ENCODE results near the gene IVD. TPM values are rescaled to one million over a fixed set of nuclear protein-coding genes. Genes with fewer than 3 reads are reported as not detected.

IVD gene
- total RNA-seq, 3 donors from 2014 or later, result 65.8 to 88.3 (median 74.8) TPM

DNA sequence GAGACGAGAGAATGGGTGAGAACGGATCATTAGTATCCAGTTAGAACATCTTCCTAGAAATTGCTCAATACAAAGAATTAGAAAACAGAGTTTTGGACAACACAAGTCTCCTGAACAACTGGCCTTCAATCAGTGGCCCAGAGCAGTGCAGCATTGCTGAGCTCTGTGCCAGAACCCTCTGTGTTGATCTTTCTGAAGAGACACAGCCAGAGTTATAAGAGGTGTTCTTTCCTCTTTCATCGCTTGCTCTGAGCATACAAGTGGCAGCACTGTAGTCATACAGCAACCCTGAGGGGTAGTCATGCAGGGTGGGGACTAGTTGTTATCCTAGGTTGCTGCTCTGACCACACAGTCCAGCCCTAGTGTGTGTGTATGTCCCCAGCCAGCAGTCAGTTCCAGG lies 19.1 kb upstream of the IVD start:
- Histone ChIP-seq H3K4me3 (no peak overlapping the region), H3K36me3 (ENCODE audit: low read depth) (no peaks in the 10 kb centered on the region), H3K9me3 (no peaks in the 10 kb centered on the region), H3K4me1 (ENCODE audit: low read depth) (peaks cover 8% of the 10 kb centered on the region)
- DNase-seq (no peak), ATAC-seq (no peak)
- intact Hi-C loops (cut with DNase I, micrococcal nuclease), result no loop called here
- TF ChIP-seq, protein P1, sequence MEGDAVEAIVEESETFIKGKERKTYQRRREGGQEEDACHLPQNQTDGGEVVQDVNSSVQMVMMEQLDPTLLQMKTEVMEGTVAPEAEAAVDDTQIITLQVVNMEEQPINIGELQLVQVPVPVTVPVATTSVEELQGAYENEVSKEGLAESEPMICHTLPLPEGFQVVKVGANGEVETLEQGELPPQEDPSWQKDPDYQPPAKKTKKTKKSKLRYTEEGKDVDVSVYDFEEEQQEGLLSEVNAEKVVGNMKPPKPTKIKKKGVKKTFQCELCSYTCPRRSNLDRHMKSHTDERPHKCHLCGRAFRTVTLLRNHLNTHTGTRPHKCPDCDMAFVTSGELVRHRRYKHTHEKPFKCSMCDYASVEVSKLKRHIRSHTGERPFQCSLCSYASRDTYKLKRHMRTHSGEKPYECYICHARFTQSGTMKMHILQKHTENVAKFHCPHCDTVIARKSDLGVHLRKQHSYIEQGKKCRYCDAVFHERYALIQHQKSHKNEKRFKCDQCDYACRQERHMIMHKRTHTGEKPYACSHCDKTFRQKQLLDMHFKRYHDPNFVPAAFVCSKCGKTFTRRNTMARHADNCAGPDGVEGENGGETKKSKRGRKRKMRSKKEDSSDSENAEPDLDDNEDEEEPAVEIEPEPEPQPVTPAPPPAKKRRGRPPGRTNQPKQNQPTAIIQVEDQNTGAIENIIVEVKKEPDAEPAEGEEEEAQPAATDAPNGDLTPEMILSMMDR (IDR thresholded peaks at IDR 0.05), result no peak

GRCh38 chr15:40388941-40389823 lies 16.4 kb upstream of the IVD start:
- Histone ChIP-seq H3K4me3 (no peak overlapping the region), H3K4me1 (ENCODE audit: low read depth) (no peaks in the 10 kb centered on the region), H3K36me3 (ENCODE audit: low read depth) (no peaks in the 10 kb centered on the region), H3K9me3 (no peaks in the 10 kb centered on the region)
- TF ChIP-seq, protein P1 (IDR thresholded peaks at IDR 0.05), result no peak
- ATAC-seq (peak; percentile 25), DNase-seq (no peak)
- intact Hi-C loops (cut with DNase I, micrococcal nuclease), result no loop called here

GRCh38 chr15:40389824-40390595 lies 15.6 kb upstream of the IVD start:
- Histone ChIP-seq H3K4me3 (no peak overlapping the region), H3K4me1 (ENCODE audit: low read depth) (no peaks in the 10 kb centered on the region), H3K36me3 (ENCODE audit: low read depth) (no peaks in the 10 kb centered on the region), H3K9me3 (no peaks in the 10 kb centered on the region)
- ATAC-seq (no peak), DNase-seq (no peak)
- TF ChIP-seq, protein P1 (IDR thresholded peaks at IDR 0.05), result no peak
- intact Hi-C loops (cut with DNase I, micrococcal nuclease), result no loop called here

DNA sequence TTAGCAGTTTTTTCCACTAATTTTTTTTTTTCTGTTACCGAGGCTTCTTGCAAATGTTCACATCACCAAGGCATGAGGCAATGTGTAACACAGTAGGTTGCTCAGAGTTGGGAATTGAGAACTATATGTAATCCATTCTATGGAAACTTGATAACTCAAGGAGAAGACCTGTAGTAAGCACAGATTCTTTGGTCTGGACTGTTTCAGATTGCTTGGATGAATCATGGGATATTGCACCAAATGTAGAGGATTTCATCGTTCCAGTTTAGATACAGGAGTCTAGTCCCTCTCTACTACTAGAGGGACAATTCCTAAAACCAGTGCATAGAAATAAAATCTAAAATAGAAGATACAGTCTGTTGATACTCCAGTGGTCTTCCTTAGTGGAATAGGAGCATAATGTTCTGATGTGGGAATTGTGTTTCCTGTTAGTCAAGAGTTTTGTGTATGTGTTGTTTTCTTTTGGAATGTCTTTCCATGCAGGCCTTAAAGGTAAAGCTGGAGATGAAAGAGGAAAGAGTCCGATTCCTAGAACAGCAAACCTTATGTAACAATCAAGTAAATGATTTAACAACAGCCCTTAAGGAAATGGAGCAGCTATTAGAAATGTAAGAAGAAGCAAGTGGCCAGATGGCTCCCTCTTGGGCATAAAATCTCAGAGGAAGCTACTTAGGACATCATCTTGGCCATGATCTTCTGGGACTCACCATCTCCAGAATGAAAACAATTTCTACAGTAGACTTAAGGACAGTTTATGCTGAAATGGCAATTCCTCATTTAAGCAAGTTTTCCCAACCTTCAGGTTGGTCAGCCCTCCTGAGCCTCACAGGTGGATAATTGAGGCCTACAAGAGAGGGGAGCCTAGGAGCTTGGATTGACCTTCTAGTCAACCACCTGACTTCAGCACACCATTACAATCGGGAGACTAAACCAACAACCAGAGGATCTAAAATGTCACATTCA lies 12.3 kb upstream of the IVD start:
- Histone ChIP-seq H3K9me3 (no peaks in the 10 kb centered on the region), H3K4me3 (no peak overlapping the region), H3K4me1 (ENCODE audit: low read depth) (no peaks in the 10 kb centered on the region), H3K36me3 (ENCODE audit: low read depth) (no peaks in the 10 kb centered on the region)
- intact Hi-C loops (cut with DNase I, micrococcal nuclease), result no loop called here
- ATAC-seq, result peak; percentile 56
- TF ChIP-seq, protein P1 (IDR thresholded peaks at IDR 0.05), result no peak
- DNase-seq, result no peak
